Measurements from ENCODE around the gene NR5A2.
"Not testable (repeated sequence)": the region's sequence is repeated elsewhere in the genome, so short reads cannot be mapped to it uniquely, and the experiment has no call there.

NR5A2 gene

DNA sequence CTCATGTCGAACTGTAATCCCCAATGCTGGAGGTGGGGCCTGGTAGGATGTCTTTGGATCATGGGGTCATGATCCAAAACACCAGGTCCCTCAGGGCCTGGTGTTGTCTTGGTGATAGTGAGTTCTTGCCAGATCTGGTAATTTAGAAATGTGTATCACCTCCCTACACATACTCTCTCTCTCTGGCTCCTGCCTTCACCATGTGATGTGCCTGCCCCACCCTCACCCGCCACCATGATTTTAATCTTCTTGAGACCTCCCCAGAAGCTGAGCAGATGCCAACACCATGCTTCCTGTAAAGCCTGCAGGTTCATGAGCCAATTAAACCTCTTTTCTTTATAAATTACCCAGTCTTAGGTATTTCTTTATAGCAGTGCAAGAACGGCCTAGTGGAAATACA is 136.4 kb downstream of the NR5A2 start:
- DNase-seq (ENCODE audit: low spot score), result no peak

DNA sequence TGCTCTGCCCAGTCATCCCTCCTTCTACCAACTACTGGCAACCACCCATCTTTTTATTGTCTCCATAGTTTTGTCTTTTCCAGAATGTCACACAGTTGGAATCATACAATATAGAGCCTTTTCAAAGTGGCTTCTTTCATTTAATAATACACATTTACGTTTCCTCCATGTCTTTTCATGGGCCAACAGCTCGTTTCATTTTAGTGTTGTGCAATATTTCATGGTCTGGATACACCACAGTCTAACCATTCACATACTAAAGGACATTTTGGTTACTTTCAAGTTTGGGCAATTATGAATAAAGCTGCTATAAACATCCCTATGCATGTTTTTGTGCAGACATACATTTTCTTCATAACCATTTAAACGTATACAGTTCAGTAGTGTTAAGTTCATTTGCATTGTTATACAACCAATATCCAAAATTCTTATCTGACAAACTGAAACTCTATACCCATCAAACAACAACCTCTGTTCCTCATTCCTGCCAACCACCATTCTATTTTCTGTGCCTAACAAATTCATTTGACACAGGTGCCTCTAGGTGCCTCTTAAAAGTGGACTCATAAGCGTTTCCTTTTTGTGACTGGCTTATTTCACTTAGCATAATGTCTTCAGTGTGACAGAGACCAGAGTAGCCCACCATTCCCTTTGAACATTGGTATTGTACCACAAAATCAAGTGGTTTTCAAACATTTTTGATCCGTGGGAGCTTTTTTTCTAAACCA is 138.1 kb downstream of the NR5A2 start:
- no peak for DNase-seq (ENCODE audit: low spot score)

- no peak for DNase-seq (ENCODE audit: low spot score)
Measured at GRCh38 chr1:200166411-200166810, 138.9 kb downstream of the NR5A2 start.

GRCh38 chr1:200168926-200169325 is 141.4 kb downstream of the NR5A2 start:
- DNase-seq (ENCODE audit: low spot score), result no peak

DNA sequence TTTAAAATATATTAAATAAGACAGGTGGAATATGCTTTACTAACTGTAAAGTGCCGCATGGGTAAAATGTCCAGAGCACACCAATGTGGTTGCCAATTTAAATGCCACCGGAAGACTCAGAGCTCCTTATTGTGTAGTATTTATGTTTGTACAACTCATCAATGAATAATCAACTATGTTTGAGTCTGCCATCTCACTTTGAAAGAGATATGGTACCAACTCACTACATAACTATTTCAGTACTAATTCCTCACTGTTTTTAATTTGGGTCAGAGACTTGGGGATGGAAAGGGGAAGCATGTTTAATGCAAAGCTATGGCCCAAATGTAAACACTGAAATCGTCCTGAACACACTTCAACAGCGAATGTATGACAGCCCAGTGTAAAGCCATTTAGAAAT is 144.8 kb downstream of the NR5A2 start:
- no peak for DNase-seq (ENCODE audit: low spot score)

DNA sequence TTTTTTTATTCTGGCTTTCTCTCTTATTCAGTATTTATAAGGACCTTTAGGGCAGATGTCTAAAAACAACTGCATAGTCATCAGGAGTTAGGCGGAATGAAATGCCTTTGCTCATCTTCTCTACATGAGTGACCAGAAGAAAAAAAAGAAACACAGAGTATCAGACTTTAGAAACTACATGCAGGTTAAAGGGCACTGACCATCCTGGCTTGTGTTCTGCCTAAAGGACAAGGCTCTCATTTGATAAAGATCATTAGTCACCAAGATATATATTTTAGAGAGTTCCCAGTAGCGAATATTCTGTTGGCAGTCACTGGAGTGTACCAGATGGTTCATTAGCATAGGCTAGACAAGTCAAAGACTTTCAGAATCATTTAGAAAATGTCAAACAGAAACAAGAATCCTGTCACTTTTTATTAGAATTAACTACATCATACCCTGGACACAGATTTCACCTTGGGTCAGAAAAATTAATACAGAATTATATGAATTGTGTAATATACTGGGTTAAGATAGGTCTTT is 145.6 kb downstream of the NR5A2 start:
- DNase-seq (ENCODE audit: low spot score), result no peak

- DNase-seq (ENCODE audit: low spot score), result no peak
Measured at GRCh38 chr1:200174525-200175295, 147.2 kb downstream of the NR5A2 start.

DNA sequence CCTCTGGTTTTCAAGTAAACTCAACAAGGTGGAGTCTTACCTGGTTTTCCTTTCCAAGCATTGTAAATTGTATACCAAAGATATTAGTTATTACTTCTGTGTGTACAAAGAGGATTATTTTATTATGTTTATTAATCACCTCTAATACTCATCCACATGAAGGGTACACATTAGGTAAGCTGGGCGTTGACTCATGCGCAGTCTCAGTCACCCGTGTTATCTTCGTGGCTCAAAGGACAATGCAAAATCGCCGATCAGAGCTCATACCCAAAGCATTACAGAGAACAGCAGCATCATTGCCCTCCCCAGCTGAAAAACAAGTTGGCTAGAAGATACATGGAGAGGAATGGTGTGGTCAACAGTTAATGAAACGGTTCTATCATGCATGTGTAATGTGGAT is 148.7 kb downstream of the NR5A2 start:
- no peak for DNase-seq (ENCODE audit: low spot score)

DNA sequence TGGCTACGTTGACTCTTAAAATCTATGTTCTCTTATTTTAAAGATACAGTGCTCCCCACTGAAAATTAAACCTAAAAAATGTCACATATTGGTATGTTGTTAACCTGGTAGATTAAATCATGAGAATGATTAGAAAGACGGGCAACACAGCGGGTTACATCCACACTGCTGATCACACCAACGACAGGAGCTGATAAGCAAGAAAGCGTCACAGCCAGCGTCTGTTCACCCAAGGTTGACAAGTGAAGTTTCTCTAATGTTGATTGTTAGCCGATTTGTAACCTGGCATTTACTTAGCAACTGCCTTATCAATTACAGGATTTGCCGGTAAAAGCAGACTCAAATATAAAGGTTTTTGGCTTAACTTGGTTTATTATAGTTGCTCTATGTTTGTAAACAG is 149.3 kb downstream of the NR5A2 start:
- DNase-seq (ENCODE audit: low spot score), result no peak

DNA sequence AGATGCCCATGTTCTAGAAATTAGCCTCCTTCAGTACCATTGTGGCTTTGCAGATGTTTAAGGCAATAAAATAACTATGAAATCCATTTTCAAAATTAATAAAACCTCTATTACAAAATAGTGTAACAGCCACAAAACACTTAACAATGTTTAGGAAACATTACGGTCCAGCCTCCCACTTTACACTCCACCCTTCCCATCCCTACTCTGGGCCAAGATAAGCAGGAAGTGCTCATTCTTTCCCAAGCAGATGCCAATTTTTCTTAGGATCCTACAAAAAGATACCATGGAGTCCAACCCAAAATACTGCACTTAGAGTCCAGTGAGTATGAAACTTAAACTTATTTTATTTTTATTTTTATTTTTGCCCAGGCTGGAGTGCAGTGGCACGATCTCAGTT is 150.8 kb downstream of the NR5A2 start:
- no peak for DNase-seq (ENCODE audit: low spot score)

DNA sequence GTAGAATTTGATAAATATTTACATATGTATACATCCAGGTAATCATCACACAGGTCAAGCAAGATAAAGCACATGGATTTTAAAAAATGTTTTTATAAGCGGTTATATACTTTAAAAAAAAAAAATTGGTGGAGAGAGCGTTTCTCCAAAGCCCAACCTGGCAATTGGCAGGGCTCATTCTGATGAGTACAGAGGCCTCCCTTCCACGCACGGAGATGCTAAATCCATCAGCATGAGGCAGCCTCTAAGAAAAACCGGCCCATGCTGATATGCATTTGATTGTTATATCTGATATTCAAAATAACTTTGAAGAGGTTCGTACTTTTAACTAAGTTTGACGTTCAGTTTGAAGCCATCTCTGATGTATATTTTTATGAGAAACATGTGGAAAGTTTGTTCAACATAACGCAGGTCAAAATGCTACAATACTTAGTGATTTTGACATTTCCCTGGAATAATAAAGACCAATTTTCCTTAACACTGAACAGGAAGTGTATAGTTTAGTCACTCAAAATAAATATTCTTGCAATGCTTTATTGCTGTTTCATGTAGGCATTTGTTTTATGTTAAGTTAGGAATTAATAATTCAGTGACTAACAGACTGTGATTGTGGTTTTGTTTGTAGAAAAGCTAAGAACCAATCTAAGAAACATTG is 151.7 kb downstream of the NR5A2 start:
- DNase-seq (ENCODE audit: low spot score), result no peak

- no peak for DNase-seq (ENCODE audit: low spot score)
Measured at GRCh38 chr1:200179781-200180160, 152.3 kb downstream of the NR5A2 start.

- DNase-seq (ENCODE audit: low spot score), result no peak
Measured at GRCh38 chr1:200180821-200181220, 153.3 kb downstream of the NR5A2 start.

DNA sequence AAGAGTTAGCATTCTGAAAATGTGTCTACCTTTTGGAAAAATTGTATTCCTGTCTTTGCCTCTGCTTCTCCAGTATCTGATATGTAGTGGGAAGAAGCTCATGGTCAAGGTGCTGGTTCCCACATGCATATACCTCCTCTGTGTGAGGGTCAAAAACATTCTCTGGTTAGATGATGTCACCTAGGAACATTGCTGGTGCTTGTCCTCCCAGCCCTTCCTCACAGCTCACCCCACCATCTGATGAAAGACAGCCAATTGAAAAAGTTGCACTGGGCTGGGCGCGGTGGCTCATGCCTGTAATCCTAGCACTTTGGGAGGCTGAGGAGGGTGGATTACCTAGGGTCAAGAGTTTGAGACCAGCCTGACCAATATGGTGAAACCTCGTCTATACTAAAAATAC is 154.4 kb downstream of the NR5A2 start:
- no peak for DNase-seq (ENCODE audit: low spot score)

DNA sequence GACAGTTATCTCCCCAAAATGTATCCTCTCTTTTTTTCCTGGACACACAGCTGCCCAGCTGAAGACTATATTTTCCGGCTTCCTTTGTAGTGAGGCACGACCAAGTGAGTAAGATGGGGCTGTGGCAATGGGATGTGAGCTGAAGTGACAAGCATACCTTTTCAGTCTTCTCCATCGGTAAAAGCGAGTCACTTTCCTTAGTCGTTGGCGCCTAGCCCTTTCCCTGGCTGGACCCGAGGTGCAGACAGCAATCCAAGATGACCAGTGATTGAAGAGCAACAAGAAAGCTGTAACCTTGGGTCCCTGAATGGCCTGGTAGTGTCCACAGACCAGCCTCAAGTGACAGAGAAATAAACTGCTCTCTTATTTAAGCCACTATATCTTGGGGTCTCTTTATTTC is 155.2 kb downstream of the NR5A2 start:
- no peak for DNase-seq (ENCODE audit: low spot score)

DNA sequence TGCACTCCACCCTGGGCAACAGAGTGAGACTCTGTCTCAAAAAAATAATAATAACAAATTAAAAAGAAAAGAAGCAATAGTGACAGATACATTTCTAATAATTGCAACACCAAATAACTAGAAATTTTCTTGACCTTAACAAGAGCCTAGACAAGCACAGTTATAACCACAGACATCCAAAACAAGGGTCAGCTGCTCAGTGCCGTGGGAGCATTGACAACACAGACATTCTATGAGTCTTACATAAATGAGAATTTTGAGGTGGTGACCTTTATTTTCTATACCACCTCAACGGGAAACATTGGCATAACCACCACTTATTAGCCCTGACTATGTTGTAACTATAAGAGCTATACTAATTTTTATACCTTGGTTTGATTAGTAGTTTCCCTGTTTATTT is 156.1 kb downstream of the NR5A2 start:
- DNase-seq (ENCODE audit: low spot score), result no peak

DNA sequence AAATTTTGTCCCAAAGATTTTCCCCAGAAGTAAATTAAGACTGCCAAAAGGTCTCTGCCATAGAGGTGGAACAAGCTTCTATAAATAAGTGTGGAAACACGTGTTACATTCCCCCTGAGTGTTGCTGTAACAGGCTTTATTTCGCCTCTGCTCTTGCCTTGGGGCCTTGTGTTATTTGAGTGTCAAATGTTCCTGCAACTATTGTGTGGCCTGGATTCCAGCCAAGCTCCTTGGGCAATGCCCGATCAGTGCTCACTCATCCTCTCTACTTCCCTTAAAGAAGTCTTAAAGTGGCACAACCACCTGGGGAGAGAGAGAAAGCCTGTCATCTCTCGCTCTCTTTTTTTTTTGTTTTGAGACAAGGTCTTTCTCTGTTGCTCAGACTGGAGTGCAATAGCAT is 156.7 kb downstream of the NR5A2 start:
- DNase-seq (ENCODE audit: low spot score), result peak; percentile 32

DNA sequence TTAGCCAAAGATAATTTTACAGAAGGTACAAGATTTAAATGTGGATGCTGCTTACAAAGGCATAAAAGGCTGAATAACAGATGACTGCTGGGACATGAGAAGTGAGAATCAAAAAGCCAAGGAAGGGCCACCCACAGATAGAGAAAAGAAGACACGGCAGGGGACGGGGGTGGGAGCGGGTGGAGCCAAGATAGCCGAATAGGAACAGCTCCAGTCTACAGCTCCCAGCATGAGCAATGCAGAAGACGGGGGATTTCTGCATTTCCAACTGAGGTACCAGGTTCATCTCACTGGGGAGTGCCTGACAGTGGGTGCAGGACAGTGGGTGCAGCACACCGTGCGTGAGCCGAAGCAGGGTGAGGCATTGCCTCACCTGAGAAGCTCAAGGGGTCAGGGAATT is 157.7 kb downstream of the NR5A2 start:
- DNase-seq (ENCODE audit: low spot score), result not testable (repeated sequence)

GRCh38 chr1:200187332-200187731 is 159.8 kb downstream of the NR5A2 start:
- not testable (repeated sequence) for DNase-seq (ENCODE audit: low spot score)

GRCh38 chr1:200191993-200192392 is 164.5 kb downstream of the NR5A2 start:
- DNase-seq (ENCODE audit: low spot score), result no peak

DNA sequence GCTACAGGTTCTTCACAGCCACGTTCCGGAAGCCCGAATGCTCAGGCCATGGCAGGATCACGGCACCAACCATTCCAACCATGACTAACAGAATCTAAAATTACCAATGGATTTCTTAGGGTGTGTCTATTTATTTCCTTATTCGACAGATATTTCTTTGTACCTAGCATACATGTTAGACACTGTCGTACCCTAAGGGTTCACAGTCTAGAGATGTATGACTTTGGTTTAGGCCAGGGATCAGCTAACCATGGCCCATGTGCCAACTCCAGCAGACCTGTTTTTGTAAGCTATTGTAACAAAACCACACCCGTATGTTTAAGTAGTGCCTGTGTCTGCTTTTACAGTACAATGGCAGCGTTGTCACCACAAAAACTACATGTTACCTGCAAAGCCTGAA is 167.0 kb downstream of the NR5A2 start:
- DNase-seq (ENCODE audit: low spot score), result no peak

GRCh38 chr1:200198236-200198635 is 170.7 kb downstream of the NR5A2 start:
- no peak for DNase-seq (ENCODE audit: low spot score)

Data from pons (tissue), 1 donor.